Activated naive CD4-positive, alpha-beta T cell treated with anti-CD3 and anti-CD28 coated beads, Interleukin-2, amount 10 ng/mL, durations not matched to agents 7 days and 5 days (primary cell): Measurements from ENCODE around the gene EPG5.
"Not testable (repeated sequence)": the region's sequence is repeated elsewhere in the genome, so short reads cannot be mapped to it uniquely, and the experiment has no call there.

Source experiments
- CTCF ChIA-PET: fragments of 350-600 bp; sonication (Branson Sonifier 250); formaldehyde crosslinking; loops from one replicate; lab custom pipeline; 2021; ENCODE audit warnings: antibody characterized with exemption; lab: Charles Lee
- DNase-seq: peaks from one replicate; pipeline ENCODE4 v3.0.0-alpha.2; 2020
- H3K27ac Mint-ChIP-seq: one replicate; pipeline ENCODE4 v1.8.0; 2021; ENCODE audit warnings: mild to moderate bottlenecking, moderate library complexity, mixed read lengths
- H3K27me3 Mint-ChIP-seq: one replicate; pipeline ENCODE4 v1.8.0; 2021; ENCODE audit warnings: mild to moderate bottlenecking, mixed read lengths
- H3K36me3 Mint-ChIP-seq: one replicate; pipeline ENCODE4 v1.8.0; 2021; ENCODE audit warnings: mixed read lengths
- H3K4me1 Mint-ChIP-seq: one replicate; pipeline ENCODE4 v1.8.0; 2021; ENCODE audit warnings: mixed read lengths
- H3K4me3 Mint-ChIP-seq: one replicate; pipeline ENCODE4 v1.8.0; 2021; ENCODE audit warnings: mild to moderate bottlenecking, moderate library complexity, mixed read lengths
- H3K9me3 Mint-ChIP-seq: one replicate; pipeline ENCODE4 v1.8.0; 2021; ENCODE audit warnings: mixed read lengths

The EPG5 gene

GRCh38 chr18:45826716-45827115 is 140.4 kb downstream of the EPG5 start:
- H3K36me3 Mint-ChIP-seq, DNase-seq, H3K4me3 Mint-ChIP-seq, H3K27ac Mint-ChIP-seq, H3K9me3 Mint-ChIP-seq, CTCF ChIA-PET: not testable (repeated sequence)
- Mint-ChIP-seq H3K4me1 (peaks cover 36% of the 10 kb centered on the region), H3K27me3 (peaks cover 49% of the 10 kb centered on the region)

- DNase-seq = no peak
- Mint-ChIP-seq H3K27ac (no peak overlapping the region), H3K27me3 (peaks cover 49% of the 10 kb centered on the region), H3K4me3 (no peak overlapping the region), H3K9me3 (no peaks in the 10 kb centered on the region), H3K36me3 (no peaks in the 10 kb centered on the region), H3K4me1 (peaks cover 36% of the 10 kb centered on the region)
- CTCF ChIA-PET = no interaction called here
Measured at GRCh38 chr18:45826084-45826483, 141.0 kb downstream of the EPG5 start.

- H3K27ac Mint-ChIP-seq = no peak within 1 kb of the TSS
- CTCF ChIA-PET = no interaction called here
- peaks cover 54% of the 10 kb centered on the region for H3K27me3 Mint-ChIP-seq
- H3K36me3 Mint-ChIP-seq = no peaks in the 10 kb centered on the region
- H3K4me3 Mint-ChIP-seq = no peak within 1 kb of the TSS
- DNase-seq = no peak
- peaks cover 36% of the 10 kb centered on the region for H3K4me1 Mint-ChIP-seq
- no peaks in the 10 kb centered on the region for H3K9me3 Mint-ChIP-seq
Measured at GRCh38 chr18:45825258-45826044, 141.7 kb downstream of the EPG5 start, which contains the start of gene SIGLEC15. TSS of gene SIGLEC15 (plus strand) at chr18:45825675. CDS start at chr18:45825729, 54 bp downstream.

GRCh38 chr18:45821711-45822110 is 145.4 kb downstream of the EPG5 start:
- Mint-ChIP-seq H3K9me3 (no peaks in the 10 kb centered on the region), H3K4me1 (peaks cover 19% of the 10 kb centered on the region), H3K27ac (no peak overlapping the region), H3K27me3 (peaks cover 49% of the 10 kb centered on the region), H3K36me3 (no peaks in the 10 kb centered on the region), H3K4me3 (no peak overlapping the region)
- CTCF ChIA-PET = no interaction called here
- DNase-seq = no peak

GRCh38 chr18:45821026-45821425 is 146.1 kb downstream of the EPG5 start:
- Mint-ChIP-seq H3K4me1 (peaks cover 16% of the 10 kb centered on the region), H3K4me3 (no peak overlapping the region), H3K36me3 (no peaks in the 10 kb centered on the region), H3K27ac (no peak overlapping the region), H3K9me3 (no peaks in the 10 kb centered on the region), H3K27me3 (peaks cover 42% of the 10 kb centered on the region)
- CTCF ChIA-PET = no interaction called here
- no peak for DNase-seq

GRCh38 chr18:45820106-45820745 is 146.9 kb downstream of the EPG5 start:
- H3K9me3 Mint-ChIP-seq = no peaks in the 10 kb centered on the region
- H3K4me1 Mint-ChIP-seq = peaks cover 8% of the 10 kb centered on the region
- H3K27me3 Mint-ChIP-seq = peaks cover 34% of the 10 kb centered on the region
- CTCF ChIA-PET = no interaction called here
- H3K4me3 Mint-ChIP-seq = no peak overlapping the region
- no peak overlapping the region for H3K27ac Mint-ChIP-seq
- no peaks in the 10 kb centered on the region for H3K36me3 Mint-ChIP-seq
- DNase-seq = no peak

- CTCF ChIA-PET, H3K4me1 Mint-ChIP-seq, H3K9me3 Mint-ChIP-seq, H3K36me3 Mint-ChIP-seq, H3K27ac Mint-ChIP-seq, H3K4me3 Mint-ChIP-seq, DNase-seq: not testable (repeated sequence)
- peaks cover 27% of the 10 kb centered on the region for H3K27me3 Mint-ChIP-seq
Measured at GRCh38 chr18:45818765-45819164, 148.4 kb downstream of the EPG5 start.

- DNase-seq = no peak
- Mint-ChIP-seq H3K9me3 (no peaks in the 10 kb centered on the region), H3K27ac (no peak overlapping the region), H3K36me3 (no peaks in the 10 kb centered on the region), H3K27me3 (peaks cover 19% of the 10 kb centered on the region), H3K4me1 (no peaks in the 10 kb centered on the region), H3K4me3 (no peak overlapping the region)
- CTCF ChIA-PET = no interaction called here
Measured at GRCh38 chr18:45817543-45817942, 149.6 kb downstream of the EPG5 start.

GRCh38 chr18:45814733-45815132 is 152.4 kb downstream of the EPG5 start:
- H3K27ac Mint-ChIP-seq, CTCF ChIA-PET, H3K27me3 Mint-ChIP-seq, DNase-seq, H3K9me3 Mint-ChIP-seq, H3K36me3 Mint-ChIP-seq, H3K4me1 Mint-ChIP-seq, H3K4me3 Mint-ChIP-seq: not testable (repeated sequence)

- not testable (repeated sequence) for H3K4me3 Mint-ChIP-seq, H3K27ac Mint-ChIP-seq, H3K36me3 Mint-ChIP-seq
- peaks cover 16% of the 10 kb centered on the region for H3K9me3 Mint-ChIP-seq
- DNase-seq = peak; percentile 37
- H3K4me1 Mint-ChIP-seq = peaks cover 16% of the 10 kb centered on the region
- CTCF ChIA-PET = interaction anchor here (1.2 to 2.9 kb wide), 5 partner anchors 64 to 142 kb away, joined by 3 to 11 read pairs (median 4); no protein-coding TSS in a partner anchor
- peaks cover 13% of the 10 kb centered on the region for H3K27me3 Mint-ChIP-seq
Measured at GRCh38 chr18:45807144-45807543, 160.0 kb downstream of the EPG5 start.

GRCh38 chr18:45806226-45806625 is 160.9 kb downstream of the EPG5 start:
- Mint-ChIP-seq H3K9me3 (peaks cover 16% of the 10 kb centered on the region), H3K36me3 (peaks cover 2% of the 10 kb centered on the region), H3K4me3 (no peak overlapping the region), H3K4me1 (peaks cover 16% of the 10 kb centered on the region), H3K27ac (no peak overlapping the region), H3K27me3 (peaks cover 20% of the 10 kb centered on the region)
- no peak for DNase-seq
- CTCF ChIA-PET = interaction anchor here (1.2 to 2.9 kb wide), 3 partner anchors 74 to 141 kb away, joined by 3 to 11 read pairs (median 4); no protein-coding TSS in a partner anchor

- Mint-ChIP-seq H3K27ac (no peak overlapping the region), H3K36me3 (peaks cover 2% of the 10 kb centered on the region), H3K4me3 (no peak overlapping the region), H3K27me3 (peaks cover 23% of the 10 kb centered on the region), H3K4me1 (peaks cover 16% of the 10 kb centered on the region), H3K9me3 (peaks cover 16% of the 10 kb centered on the region)
- CTCF ChIA-PET = interaction anchor here (0.8 kb wide), 1 partner anchor 18 kb away, joined by 3 read pairs; no protein-coding TSS in a partner anchor
- DNase-seq = no peak
Measured at GRCh38 chr18:45805551-45805950, 161.6 kb downstream of the EPG5 start.

- H3K4me3 Mint-ChIP-seq = no peak overlapping the region
- H3K27ac Mint-ChIP-seq = no peak overlapping the region
- no peak for DNase-seq
- peaks cover 5% of the 10 kb centered on the region for H3K9me3 Mint-ChIP-seq
- peaks cover 28% of the 10 kb centered on the region for H3K27me3 Mint-ChIP-seq
- H3K36me3 Mint-ChIP-seq = no peaks in the 10 kb centered on the region
- CTCF ChIA-PET = no interaction called here
- no peaks in the 10 kb centered on the region for H3K4me1 Mint-ChIP-seq
Measured at GRCh38 chr18:45802814-45803492, 164.2 kb downstream of the EPG5 start.

- CTCF ChIA-PET = no interaction called here
- H3K27ac Mint-ChIP-seq = no peak overlapping the region
Measured at GRCh38 chr18:45801416-45802004, 165.6 kb downstream of the EPG5 start.

More at GRCh38 chr18:45801416-45802004, 165.6 kb downstream of the EPG5 start:
- no peak for DNase-seq
- Mint-ChIP-seq H3K36me3 (no peaks in the 10 kb centered on the region), H3K4me3 (no peak overlapping the region), H3K27me3 (peaks cover 26% of the 10 kb centered on the region), H3K4me1 (no peaks in the 10 kb centered on the region), H3K9me3 (peaks cover 5% of the 10 kb centered on the region)
